HEK293 (cell line): Measurements from ENCODE around the gene POGLUT2.

Source experiments
- CTCF ChIA-PET: fragments of 350-600 bp; formaldehyde crosslinking; extraction: SDS; loops from one replicate; lab custom pipeline; 2021; ENCODE audit warnings: antibody characterized with exemption; lab: Yijun Ruan, JAX
- POLR2A ChIA-PET: fragments of 300-600 bp; formaldehyde crosslinking; extraction: SDS; loops from one replicate; lab custom pipeline; 2020; ENCODE audit warnings: antibody characterized with exemption, inconsistent platforms; lab: Yijun Ruan, JAX
- H3K27ac ChIP-seq: fragments of 200-500 bp; sonication (Bioruptor generic); 2 replicates; pipeline ENCODE4 v1.5.1; 2014; ENCODE audit warnings: low read depth, low read length, control low read depth, inconsistent platforms; ENCODE audit errors: extremely low read depth
- H3K36me3 ChIP-seq, 2 experiments: fragments of 200-500 bp in 1 of 2; sonication (Bioruptor generic) in 1 of 2; 1 replicate in 1 of 2; 2 replicates in 1 of 2; pipeline ENCODE4 v1.5.1; 2014 to 2017; ENCODE audit warnings: inconsistent platforms in 2 of 2, low read length in 2 of 2; ENCODE audit not compliant: control insufficient read depth in 2 of 2, insufficient read depth in 1 of 2
- H3K4me1 ChIP-seq: fragments of 200-500 bp; sonication (Bioruptor generic); 2 replicates; pipeline ENCODE4 v1.5.1; 2014; ENCODE audit warnings: mild to moderate bottlenecking, low read length, inconsistent platforms; ENCODE audit not compliant: control insufficient read depth, insufficient read depth
- H3K4me3 ChIP-seq: 2 replicates; pipeline ENCODE4 v1.5.1; 2011; ENCODE audit warnings: low read depth, mild to moderate bottlenecking, control low read depth, low read length, moderate library complexity
- H3K9me3 ChIP-seq: fragments of 200-500 bp; sonication (Bioruptor generic); 2 replicates; pipeline ENCODE4 v1.5.1; 2014; ENCODE audit warnings: low read depth, low read length, inconsistent platforms; ENCODE audit not compliant: control insufficient read depth, insufficient read depth
- BCL6B ChIP-seq: fragments of 450-650 bp; formaldehyde crosslinking; IDR thresholded peaks from 2 replicates; pipeline ENCODE4 v1.5.1; 2017; ENCODE audit warnings: missing biosample characterization, missing genetic modification characterization
- EGR2 ChIP-seq: fragments of 450-650 bp; formaldehyde crosslinking; IDR thresholded peaks from 2 replicates; pipeline ENCODE4 v1.5.1; 2016; ENCODE audit warnings: low read depth, missing biosample characterization, missing genetic modification characterization
- GLI2 ChIP-seq: fragments of 450-650 bp; formaldehyde crosslinking; IDR thresholded peaks from 2 replicates; pipeline ENCODE4; 2017; ENCODE audit warnings: missing biosample characterization, missing genetic modification characterization, low read depth, borderline replicate concordance
- HIC1 ChIP-seq: fragments of 450-650 bp; formaldehyde crosslinking; IDR thresholded peaks from 2 replicates; pipeline ENCODE4 v1.5.1; 2016; ENCODE audit warnings: missing biosample characterization, missing genetic modification characterization
- IKZF3 ChIP-seq: fragments of 450-650 bp; IDR thresholded peaks from 2 replicates; pipeline ENCODE4 v1.5.0; 2018; ENCODE audit warnings: missing biosample characterization, mild to moderate bottlenecking, missing genetic modification characterization, moderate library complexity
- KLF17 ChIP-seq: fragments of 450-650 bp; formaldehyde crosslinking; IDR thresholded peaks from 2 replicates; pipeline ENCODE4 v1.5.1; 2016; ENCODE audit warnings: missing biosample characterization, missing genetic modification characterization
- YY1 ChIP-seq: fragments of 450-650 bp; formaldehyde crosslinking; IDR thresholded peaks from 2 replicates; pipeline ENCODE4 v1.5.1; 2018; ENCODE audit warnings: missing biosample characterization, missing genetic modification characterization
- ZBTB20 ChIP-seq: fragments of 450-650 bp; formaldehyde crosslinking; IDR thresholded peaks from 2 replicates; pipeline ENCODE4 v1.5.1; 2016; ENCODE audit warnings: missing biosample characterization, missing genetic modification characterization
- ZBTB48 ChIP-seq: fragments of 450-650 bp; formaldehyde crosslinking; IDR thresholded peaks from 2 replicates; pipeline ENCODE4 v1.5.1; 2016; ENCODE audit warnings: missing biosample characterization, missing genetic modification characterization
- ZFHX2 ChIP-seq: fragments of 450-650 bp; formaldehyde crosslinking; conservative IDR thresholded peaks from 2 replicates; pipeline ENCODE4 v1.5.1; 2016; ENCODE audit warnings: missing biosample characterization, missing genetic modification characterization
- ZFP37 ChIP-seq: fragments of 450-650 bp; formaldehyde crosslinking; IDR thresholded peaks from 2 replicates; pipeline ENCODE4 v1.5.1; 2016; ENCODE audit warnings: missing biosample characterization, missing genetic modification characterization
- ZNF19 ChIP-seq: fragments of 450-650 bp; formaldehyde crosslinking; IDR thresholded peaks from 2 replicates; pipeline ENCODE4; 2016; ENCODE audit warnings: missing biosample characterization, missing genetic modification characterization, low read depth
- ZNF2 ChIP-seq: fragments of 450-650 bp; formaldehyde crosslinking; IDR thresholded peaks from 2 replicates; pipeline ENCODE4 v1.5.1; 2016; ENCODE audit warnings: missing biosample characterization, missing genetic modification characterization
- ZNF202 ChIP-seq: fragments of 450-650 bp; formaldehyde crosslinking; IDR thresholded peaks from 2 replicates; pipeline ENCODE4 v1.5.1; 2016; ENCODE audit warnings: missing biosample characterization, missing genetic modification characterization, borderline replicate concordance
- ZNF292 ChIP-seq: fragments of 450-650 bp; formaldehyde crosslinking; IDR thresholded peaks from 2 replicates; pipeline ENCODE4 v1.5.1; 2016; ENCODE audit warnings: low read depth, missing biosample characterization, missing genetic modification characterization, borderline replicate concordance
- ZNF302 ChIP-seq: fragments of 450-650 bp; formaldehyde crosslinking; IDR thresholded peaks from 2 replicates; pipeline ENCODE4 v1.5.1; 2016; ENCODE audit warnings: missing biosample characterization, missing genetic modification characterization, low read depth
- ZNF350 ChIP-seq: fragments of 450-650 bp; formaldehyde crosslinking; IDR thresholded peaks from 2 replicates; pipeline ENCODE4 v1.5.0; 2017; ENCODE audit warnings: missing biosample characterization, mild to moderate bottlenecking, missing genetic modification characterization
- ZNF391 ChIP-seq: fragments of 450-650 bp; formaldehyde crosslinking; IDR thresholded peaks from 2 replicates; pipeline ENCODE4 v1.5.1; 2016; ENCODE audit warnings: low read depth, missing biosample characterization, missing genetic modification characterization, borderline replicate concordance
- ZNF423 ChIP-seq: fragments of 450-650 bp; formaldehyde crosslinking; IDR thresholded peaks from 2 replicates; pipeline ENCODE4 v1.5.1; 2016; ENCODE audit warnings: missing biosample characterization, missing genetic modification characterization
- ZNF510 ChIP-seq: fragments of 450-650 bp; formaldehyde crosslinking; IDR thresholded peaks from 2 replicates; pipeline ENCODE4 v1.5.1; 2018; ENCODE audit warnings: mild to moderate bottlenecking, missing genetic modification characterization, missing biosample characterization; ENCODE audit not compliant: insufficient replicate concordance
- ZNF529 ChIP-seq: fragments of 450-650 bp; formaldehyde crosslinking; IDR thresholded peaks from 2 replicates; pipeline ENCODE4 v1.5.1; 2017; ENCODE audit warnings: missing genetic modification characterization, missing biosample characterization; ENCODE audit not compliant: insufficient replicate concordance
- ZNF530 ChIP-seq: fragments of 450-650 bp; formaldehyde crosslinking; IDR thresholded peaks from 2 replicates; pipeline ENCODE4 v1.5.1; 2016; ENCODE audit warnings: low read depth, missing biosample characterization, missing genetic modification characterization
- ZNF560 ChIP-seq: fragments of 450-650 bp; formaldehyde crosslinking; IDR thresholded peaks from 2 replicates; pipeline ENCODE4 v1.5.1; 2017; ENCODE audit warnings: missing biosample characterization, missing genetic modification characterization, borderline replicate concordance
- ZNF596 ChIP-seq: fragments of 450-650 bp; IDR thresholded peaks from 2 replicates; pipeline ENCODE4 v1.5.0; 2018; ENCODE audit warnings: missing biosample characterization, mild to moderate bottlenecking, missing genetic modification characterization, moderate library complexity
- ZNF624 ChIP-seq: fragments of 450-650 bp; formaldehyde crosslinking; IDR thresholded peaks from 2 replicates; pipeline ENCODE4 v1.5.1; 2017; ENCODE audit warnings: missing biosample characterization, missing genetic modification characterization
- ZNF629 ChIP-seq: fragments of 450-650 bp; formaldehyde crosslinking; IDR thresholded peaks from 2 replicates; pipeline ENCODE4 v1.5.1; 2017; ENCODE audit warnings: missing biosample characterization, missing genetic modification characterization
- ZNF645 ChIP-seq: fragments of 450-650 bp; formaldehyde crosslinking; IDR thresholded peaks from 2 replicates; pipeline ENCODE4; 2016; ENCODE audit warnings: missing biosample characterization, missing genetic modification characterization
- ZNF768 ChIP-seq: fragments of 450-650 bp; formaldehyde crosslinking; IDR thresholded peaks from 2 replicates; pipeline ENCODE4 v1.5.1; 2018; ENCODE audit warnings: missing biosample characterization, mild to moderate bottlenecking, missing genetic modification characterization
- ZSCAN30 ChIP-seq: fragments of 450-650 bp; IDR thresholded peaks from 2 replicates; pipeline ENCODE4 v1.5.1; 2018; ENCODE audit warnings: missing biosample characterization, mild to moderate bottlenecking, missing genetic modification characterization, moderate library complexity

The POGLUT2 gene

GRCh38 chr13:102798581-102799425 is at the start of gene POGLUT2, which contains the start of gene BIVM:
Gene POGLUT2 (minus strand): TSS chr13:102798976. CDS start chr13:102798670, 306 bp downstream.
Gene BIVM (plus strand): TSS chr13:102799119. CDS start chr13:102807268, 8,149 bp downstream.
- CTCF ChIA-PET, result interaction anchor here (0.6 to 2.2 kb wide), 2 partner anchors 219 to 296 kb away, joined by 3 to 8 read pairs; no protein-coding TSS in a partner anchor
- POLR2A ChIA-PET, result interaction anchor here (2.2 to 3.5 kb wide), 3 partner anchors 25 to 202 kb away, joined by 9 to 17 read pairs (median 12); partner anchors contain the start of genes ERCC5, TEX30 and TPP2
- Histone ChIP-seq H3K4me3 (peak within 1 kb of the TSS; percentile 94), H3K9me3 (no peaks in the 10 kb centered on the region), H3K4me1 (no peaks in the 10 kb centered on the region), H3K27ac (peak within 1 kb of the TSS; percentile 72), H3K36me3 (peaks cover 4% of the 10 kb centered on the region in 2 experiments; a peak in 2 of 3 replicates)
- no peak for TF ChIP-seq ZNF768 (tag by site-specific recombination)
- no peak for TF ChIP-seq ZNF645 (tag by site-specific recombination)
- no peak for TF ChIP-seq ZNF624 (tag by site-specific recombination)
- TF ChIP-seq ZBTB20, result peak; percentile 88; the same call in 1 of the 2 replicates
- TF ChIP-seq ZNF292 (tag by site-specific recombination), result no peak
- TF ChIP-seq ZNF529 (tag by site-specific recombination), result no peak
- peak; percentile 66; the same call in 1 of the 2 replicates for TF ChIP-seq HIC1 (tag by site-specific recombination)
- TF ChIP-seq ZNF510 (tag by site-specific recombination), result no peak
- peak; percentile 23; the same call in 1 of the 2 replicates for TF ChIP-seq ZNF629 (tag by site-specific recombination)
- TF ChIP-seq ZNF302, result no peak
- TF ChIP-seq GLI2, result no peak
- no peak for TF ChIP-seq ZBTB48 (tag by site-specific recombination)
- peak; percentile 61; the same call in 1 of the 2 replicates for TF ChIP-seq ZNF2
- no peak for TF ChIP-seq ZNF202
- TF ChIP-seq YY1 (tag by site-specific recombination), result peak; percentile 32; the same call in 1 of the 2 replicates
- no peak for TF ChIP-seq ZNF391 (tag by site-specific recombination)
- no peak for TF ChIP-seq ZNF560 (tag by site-specific recombination)
- TF ChIP-seq ZNF596, result no peak
- TF ChIP-seq IKZF3 (tag by site-specific recombination), result peak; percentile 90
- no peak for TF ChIP-seq ZNF19 (tag by site-specific recombination)
- TF ChIP-seq KLF17 (tag by site-specific recombination), result 0 out of 2 replicates have a peak, but pooled peaks have one; percentile 21
- no peak for TF ChIP-seq ZFHX2 (tag by site-specific recombination)
- no peak for TF ChIP-seq EGR2 (tag by site-specific recombination)
- 0 out of 2 replicates have a peak, but pooled peaks have one; percentile 66 for TF ChIP-seq ZFP37 (tag by site-specific recombination)
- no peak for TF ChIP-seq ZNF530 (tag by site-specific recombination)
- TF ChIP-seq BCL6B (tag by site-specific recombination), result no peak
- peak; percentile 61; the same call in 1 of the 2 replicates for TF ChIP-seq ZSCAN30 (tag by site-specific recombination)
- no peak for TF ChIP-seq ZNF423 (tag by site-specific recombination)
- TF ChIP-seq ZNF350 (tag by site-specific recombination), result no peak
